HS-5 (cell line): ENCODE measurements around the gene PRR7.

ENCODE experiments used
- DNase-seq: peaks from one replicate; pipeline ENCODE4 v3.0.0-alpha.2; 2012; ENCODE audit warnings: low read depth

Gene PRR7

DNA sequence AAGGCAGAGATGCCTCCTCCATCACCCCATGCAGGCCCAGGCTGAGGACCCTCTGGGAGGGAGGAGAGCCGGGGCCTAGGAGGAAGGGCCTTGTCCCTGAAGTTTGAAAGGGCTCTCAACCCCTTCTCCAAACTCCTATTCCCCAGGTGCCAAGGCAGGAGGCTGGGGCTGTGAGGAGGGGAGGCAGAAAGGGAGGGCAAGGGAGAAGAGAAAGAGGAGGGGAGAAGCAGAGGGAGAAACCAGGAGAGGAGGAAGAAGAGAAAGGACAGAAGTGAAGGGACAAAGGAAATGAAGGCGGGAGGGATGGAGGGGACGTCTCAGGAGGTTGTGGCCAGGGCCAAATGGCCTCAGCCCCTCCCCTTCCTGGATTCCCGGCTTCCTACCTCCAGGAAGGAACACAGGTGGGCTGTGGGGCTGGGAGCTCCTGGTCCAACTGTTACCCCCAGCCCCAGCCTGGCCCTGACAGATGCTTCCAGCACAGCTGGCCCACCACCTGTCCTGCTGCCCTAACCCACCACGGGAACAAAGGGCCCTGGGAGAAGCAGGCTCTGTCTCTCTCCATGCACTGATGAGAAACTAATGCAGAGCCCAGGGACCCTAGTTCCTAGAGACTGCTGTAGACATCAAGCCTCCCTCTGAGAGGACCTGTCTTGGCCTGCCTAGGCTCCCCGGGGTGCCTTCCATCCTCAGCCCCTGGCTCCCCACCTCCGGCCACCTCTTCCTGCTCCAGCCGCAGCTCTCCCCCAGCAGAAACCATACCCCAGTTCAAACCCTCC lies 23.3 kb downstream of the PRR7 start:
- DNase-seq = no peak

GRCh38 chr5:177470759-177471536 lies 24.3 kb downstream of the PRR7 start:
- DNase-seq = no peak

DNA sequence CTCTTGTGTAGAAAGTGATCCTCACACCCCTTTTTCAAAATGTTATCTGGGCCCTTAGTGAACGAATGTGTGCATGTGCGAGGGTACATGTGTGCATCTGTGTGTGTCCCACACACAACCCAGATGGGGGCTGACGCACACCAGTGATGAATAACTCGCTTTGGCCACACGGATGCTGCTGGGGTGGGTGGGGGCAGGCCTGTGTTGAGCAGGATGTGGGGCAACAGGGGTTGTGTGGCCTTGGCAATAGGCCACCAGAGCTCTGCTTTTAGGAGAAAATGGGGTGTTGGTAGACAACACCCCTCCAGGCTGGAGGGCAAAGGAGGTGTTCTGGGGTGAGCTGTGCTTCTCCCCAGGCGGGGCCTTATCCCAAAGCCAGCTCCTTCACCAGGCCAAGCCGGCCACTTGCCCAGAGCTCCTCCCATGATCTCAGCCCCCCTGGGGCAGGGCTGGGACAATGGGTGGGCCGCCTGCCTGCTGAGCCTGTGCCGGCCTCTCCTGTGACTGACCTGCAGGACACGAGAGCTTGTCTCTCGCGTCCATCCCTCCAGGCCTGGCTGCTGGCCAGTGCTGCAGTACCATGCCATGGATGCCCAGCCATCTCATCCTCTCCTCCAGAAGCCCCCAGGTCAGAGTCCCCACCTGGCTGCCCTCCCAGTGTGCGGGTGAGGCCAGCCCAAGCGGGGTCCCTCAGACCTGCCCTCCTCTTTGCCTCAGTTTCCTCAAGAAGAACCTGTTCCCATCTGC lies 25.2 kb downstream of the PRR7 start:
- no peak for DNase-seq

DNA sequence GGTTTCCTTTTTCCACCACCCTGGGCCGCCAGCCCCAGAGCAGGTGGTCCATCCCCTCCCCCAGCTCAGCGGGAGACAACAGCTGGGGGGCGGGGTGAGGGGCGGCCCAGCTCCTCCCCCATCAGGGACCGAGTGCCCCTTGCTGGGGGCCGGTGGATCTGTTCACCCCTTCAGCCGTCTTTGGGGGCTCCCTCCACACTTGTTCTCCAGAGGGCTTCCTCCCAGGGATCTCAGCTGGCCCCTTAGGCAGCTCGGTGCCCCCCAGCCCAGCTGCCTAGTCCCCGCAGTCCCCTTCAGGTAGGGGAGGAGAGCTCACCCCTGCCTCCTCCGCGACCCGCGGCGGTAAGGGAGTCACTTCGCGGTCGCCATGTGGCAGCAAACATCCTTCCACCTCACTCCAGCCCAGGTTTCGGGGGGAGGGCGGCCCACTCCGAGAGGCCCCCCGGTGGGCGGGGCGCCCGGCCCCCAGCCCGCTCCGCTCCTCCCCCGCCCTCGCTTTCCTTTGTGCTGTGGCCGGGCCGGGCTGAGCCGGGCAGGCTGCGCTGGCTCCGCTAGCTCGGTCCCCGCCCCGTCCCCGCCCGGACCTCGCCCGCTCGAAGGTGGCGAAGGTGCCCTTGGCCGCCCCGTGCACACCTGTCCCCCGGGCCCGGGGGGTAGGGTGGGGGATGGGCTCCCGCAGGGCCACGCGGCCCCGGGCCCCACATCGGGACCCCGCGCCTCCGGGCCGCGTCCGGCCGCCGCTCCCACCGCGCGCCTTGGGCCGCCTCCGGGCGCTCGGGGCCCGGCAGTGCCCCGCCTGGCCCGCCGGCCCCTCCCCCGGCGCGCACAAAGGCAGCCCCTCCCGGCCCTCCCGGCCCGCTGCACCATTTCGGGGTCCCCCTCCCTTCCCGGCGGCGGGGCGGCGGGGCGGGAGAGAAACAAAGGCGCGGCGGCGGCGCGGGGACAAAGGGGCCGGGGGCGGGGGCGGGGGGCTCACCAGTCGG lies 26.1 kb downstream of the PRR7 start:
- no peak for DNase-seq

- DNase-seq = no peak
Observed at GRCh38 chr5:177473443-177474001, 26.9 kb downstream of the PRR7 start, which contains the start of gene DBN1. TSS of gene DBN1 (minus strand) at chr5:177473634. CDS start at chr5:177473521, 113 bp downstream.

DNA sequence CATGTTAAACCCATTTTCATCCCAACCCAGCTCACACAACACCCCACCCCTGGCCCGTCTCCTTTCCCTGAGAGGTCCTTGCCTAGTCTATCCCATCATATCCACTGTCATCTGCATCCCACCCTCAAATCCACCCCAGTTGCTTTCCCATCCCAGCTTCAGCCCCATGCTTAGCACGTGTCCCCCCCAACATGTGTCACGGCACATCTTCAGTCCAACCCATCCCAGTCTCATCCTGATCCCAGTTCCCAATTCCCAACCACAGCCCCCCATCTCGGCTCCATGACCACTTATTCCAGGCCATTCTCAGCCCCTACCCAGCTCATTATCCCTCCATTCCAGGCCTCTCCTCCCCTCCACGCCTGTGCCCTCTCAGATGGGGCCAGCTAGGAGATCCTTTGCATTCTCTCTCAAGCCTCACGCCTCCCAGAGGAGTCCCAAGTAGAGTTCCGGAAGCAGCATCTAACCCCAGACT lies 27.4 kb downstream of the PRR7 start:
- DNase-seq = no peak

DNA sequence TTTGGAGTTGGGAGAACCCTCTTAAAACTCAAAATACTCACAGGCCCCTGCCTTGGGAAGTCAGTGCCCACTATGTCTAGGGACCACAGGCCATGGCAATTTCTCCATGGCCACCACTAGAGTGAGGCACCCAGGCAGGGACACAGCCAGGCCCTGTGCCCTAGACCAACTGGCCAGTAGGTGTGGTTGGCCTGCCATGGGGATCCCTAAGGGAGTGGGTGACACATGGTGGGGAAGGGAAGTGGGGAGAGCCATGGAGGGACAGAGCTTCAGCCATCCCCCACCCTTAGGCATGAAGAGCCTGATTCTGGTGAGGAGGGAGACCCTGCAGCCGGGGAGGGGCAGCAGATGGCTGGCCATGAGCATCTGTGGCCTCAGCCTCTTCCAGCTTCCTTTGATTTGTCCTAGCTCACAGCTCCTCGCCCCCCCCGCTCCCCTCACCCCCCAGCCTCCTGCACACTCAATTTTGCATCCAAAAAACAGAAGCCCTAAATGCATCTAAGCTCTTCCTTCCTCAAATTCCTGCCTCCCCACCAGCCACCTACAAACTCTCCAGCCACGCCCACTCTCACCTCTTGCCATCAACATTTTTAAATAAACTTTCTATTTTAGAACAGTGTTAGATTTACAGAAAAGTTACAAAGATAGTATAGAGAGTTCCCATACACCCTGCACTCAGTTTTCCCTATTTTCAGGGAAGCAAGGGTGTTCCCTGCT lies 28.4 kb downstream of the PRR7 start:
- no peak for DNase-seq

- no peak for DNase-seq
Observed at GRCh38 chr5:177475563-177476427, 29.2 kb downstream of the PRR7 start.

DNA sequence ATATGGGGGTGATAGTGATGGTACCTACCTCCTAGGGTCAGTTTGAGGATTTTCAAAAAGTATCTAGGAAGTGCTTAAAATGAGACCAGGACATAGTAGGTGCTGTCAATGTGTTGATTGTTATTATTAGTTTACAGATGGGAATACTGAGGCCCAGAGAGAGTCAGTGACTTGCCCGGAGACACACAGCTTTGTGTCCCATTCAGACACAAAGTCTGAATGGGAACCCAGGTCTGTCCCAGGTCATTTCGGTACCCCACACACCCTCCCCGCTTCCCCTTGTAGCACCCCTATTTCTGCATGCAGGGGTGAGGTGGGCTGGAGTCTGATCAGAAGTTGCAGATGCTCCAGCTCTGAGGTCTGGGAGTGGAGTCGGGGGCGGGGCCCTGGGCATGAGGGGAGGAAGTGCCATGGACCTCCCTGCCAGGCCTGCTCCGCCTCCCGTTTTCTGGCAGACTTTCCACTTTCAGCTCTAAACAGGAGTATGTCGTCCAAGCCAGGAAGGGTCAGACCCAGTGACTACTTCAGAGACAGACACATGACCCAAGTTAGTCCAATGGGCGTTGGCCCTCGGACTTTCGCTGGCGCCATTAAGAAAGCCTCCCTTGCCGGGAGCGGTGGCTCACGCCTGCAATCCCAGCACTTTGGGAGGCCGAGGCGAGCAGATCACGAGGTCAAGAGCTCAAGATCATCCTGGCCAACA lies 30.1 kb downstream of the PRR7 start:
- DNase-seq = no peak

- no peak for DNase-seq
Observed at GRCh38 chr5:177477701-177478477, 31.3 kb downstream of the PRR7 start.

DNA sequence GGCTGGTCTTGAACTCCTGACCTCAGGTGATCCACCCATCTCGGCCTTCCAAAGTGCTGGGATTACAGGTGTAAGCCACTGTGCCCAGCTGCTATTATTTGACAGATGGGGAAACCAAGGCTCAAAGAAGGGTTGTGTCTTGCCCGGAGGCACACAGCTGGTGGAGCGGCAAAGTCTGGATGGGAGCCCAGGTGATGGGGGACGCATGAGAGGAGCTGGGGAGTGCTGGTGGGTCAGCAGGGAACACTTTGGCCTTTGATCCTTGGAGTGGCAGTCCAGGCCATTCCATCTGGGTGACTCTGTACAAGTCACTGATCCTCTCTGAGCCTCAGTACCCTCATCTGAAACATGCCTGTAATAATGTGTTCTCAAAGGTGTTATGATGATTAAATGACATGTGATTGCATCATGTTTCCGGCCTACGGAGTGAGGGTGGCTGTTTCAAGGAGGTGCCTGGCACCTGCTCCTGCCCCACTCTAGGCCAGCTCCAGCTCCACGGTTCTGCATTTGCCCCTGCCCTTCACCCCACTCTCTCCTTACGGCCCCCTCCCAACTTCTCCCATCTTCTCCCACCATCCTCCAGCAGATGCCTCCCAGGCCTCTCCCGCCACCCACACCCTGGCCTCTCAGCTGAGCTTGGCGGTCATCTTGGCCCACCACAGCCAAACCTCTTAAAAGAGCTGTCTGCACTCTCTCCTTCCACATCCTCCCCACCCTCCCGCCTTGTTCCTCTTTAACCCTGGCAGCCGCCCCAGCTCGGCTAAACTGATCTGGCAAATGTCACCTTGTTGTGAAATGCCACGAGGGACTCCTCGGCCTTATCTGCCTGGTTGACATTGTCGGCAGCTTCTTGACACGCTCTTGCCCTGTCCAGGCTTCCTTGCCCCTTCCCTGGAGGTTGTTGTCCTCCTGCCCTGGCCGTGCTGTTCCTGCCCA lies 32.4 kb downstream of the PRR7 start:
- no peak for DNase-seq

GRCh38 chr5:177479774-177480173 lies 33.2 kb downstream of the PRR7 start:
- DNase-seq = no peak

- DNase-seq = no peak
Observed at GRCh38 chr5:177482359-177482795, 35.8 kb downstream of the PRR7 start.

- DNase-seq = no peak
Observed at GRCh38 chr5:177483042-177483441, 36.4 kb downstream of the PRR7 start.

GRCh38 chr5:177483994-177484901 lies 37.6 kb downstream of the PRR7 start:
- no peak for DNase-seq
